Endometrial microvascular endothelial cells (primary cell): ENCODE data around the gene EVI5L. TPM values are rescaled to one million over a fixed set of nuclear protein-coding genes. Genes with fewer than 3 reads are reported as not detected.
"Not testable (repeated sequence)": the region's sequence is repeated elsewhere in the genome, so short reads cannot be mapped to it uniquely, and the experiment has no call there.

Experiments
- in situ Hi-C: cut with HindIII; loops from 2 replicates; pipeline ENCODE4 v1.10.0; 2017; ENCODE audit warnings: low sequenced_read_pairs, low pct_unique_long_range_greater_than_20kb; ENCODE audit errors: inconsistent ontology term
- total RNA-seq: library from RNA; depleted of rRNA; stranded (reverse); fragments of >200 nt; gene quantifications from one replicate; pipeline ENCODE4 v1.2.3, GENCODE V29; 2015; ENCODE audit errors: inconsistent ontology term

The EVI5L gene
- 23.2 TPM for total RNA-seq

DNA sequence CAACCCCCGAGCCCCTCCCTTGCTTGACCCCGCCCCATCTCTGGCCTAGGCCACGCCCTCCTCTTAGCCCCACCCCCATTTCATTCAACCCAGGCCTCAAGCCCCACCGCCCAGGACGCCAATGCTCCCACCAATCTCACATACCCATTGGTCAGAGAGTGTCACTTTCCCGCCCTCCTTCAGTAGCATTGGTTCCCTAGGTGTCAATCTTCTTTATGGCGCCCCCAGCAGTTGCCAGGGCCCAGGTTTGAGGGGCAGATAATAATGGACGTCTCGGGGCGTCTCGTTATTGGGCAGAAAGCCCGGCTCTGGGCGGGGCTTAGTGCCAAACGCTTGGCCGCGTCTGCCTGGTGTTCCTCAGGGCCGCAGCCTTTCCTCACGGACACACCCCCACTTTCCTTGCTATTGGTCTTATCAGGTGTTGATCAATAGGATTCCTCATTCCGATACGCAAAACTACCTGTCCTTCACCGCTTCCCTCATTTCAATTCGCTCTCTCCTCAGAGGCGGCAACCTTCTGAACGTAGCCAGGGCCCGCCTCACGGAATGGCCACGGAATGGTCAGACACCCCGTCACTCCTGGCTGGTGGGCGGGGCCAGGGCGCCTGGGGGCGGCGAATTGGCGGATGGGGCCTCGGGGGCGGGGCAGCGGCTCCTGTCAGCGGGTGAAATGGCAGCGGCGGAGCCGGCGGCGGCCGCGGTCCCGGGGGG is at the start of gene EVI5L:
EVI5L (plus strand) TSS at position 658 of the 711 bp plus-strand sequence. CDS start 16,325 bp downstream, outside the sequence.
- in situ Hi-C loops, result no loop called here

DNA sequence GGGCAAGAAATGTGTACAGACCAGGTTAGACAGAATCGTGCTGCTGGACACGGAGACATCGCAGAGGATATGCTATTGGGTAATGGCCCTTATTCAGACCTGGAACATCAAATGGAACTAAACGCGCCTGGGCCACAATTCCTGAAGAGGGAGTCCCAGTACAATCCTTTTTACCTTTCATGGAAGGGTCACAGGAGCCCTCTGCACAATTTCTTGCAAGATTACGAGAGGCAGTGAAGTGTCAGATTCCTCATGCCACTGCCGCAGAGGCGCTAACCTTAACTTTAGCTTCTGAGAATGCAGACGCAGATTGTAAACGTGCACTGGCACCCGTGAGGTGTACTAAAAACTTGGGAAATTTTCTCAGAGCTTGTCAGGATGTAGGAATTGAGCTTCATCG is 48.9 kb upstream of the EVI5L start:
- in situ Hi-C loops, result no loop called here

DNA sequence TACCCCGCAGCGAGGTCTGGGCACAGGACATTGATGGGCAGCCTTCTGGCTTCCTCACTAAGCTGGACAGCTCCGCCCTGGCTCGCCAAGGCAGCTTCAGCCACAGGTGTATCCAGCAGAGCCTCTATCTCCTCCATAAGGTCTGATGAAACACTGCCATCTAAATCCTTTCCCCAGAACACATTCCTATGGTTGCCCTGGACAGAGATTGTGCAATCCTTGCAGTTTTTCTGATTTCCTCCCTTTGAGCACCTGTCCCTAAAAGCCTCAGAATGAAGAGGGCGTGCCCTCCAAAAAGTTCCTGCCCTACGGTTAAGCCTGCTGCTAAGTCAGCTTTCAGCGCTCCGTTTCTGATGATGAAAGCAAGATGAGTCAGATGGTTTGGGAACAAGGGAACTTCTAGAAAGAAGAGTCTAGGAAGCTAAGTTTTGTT is 46.0 kb upstream of the EVI5L start:
- in situ Hi-C loops, result no loop called here

DNA sequence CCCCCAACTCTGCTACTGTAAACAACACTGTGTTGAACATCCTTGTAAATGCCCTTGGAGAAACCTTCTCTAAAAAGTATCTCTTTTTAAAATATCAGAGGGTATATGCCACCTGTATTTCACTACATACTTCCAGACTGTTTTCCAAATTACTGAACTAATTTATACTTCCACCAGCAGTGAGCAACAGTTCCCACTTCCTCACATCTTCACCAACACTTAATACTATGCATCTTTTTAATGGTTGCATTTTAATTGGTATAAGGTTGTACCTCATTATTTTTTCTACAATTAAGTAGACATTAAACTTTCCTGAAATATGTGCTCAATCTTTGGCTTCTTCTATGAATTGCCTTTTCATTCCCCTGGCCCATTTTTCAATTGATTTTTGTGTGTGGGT is 45.2 kb upstream of the EVI5L start:
- in situ Hi-C loops, result no loop called here

DNA sequence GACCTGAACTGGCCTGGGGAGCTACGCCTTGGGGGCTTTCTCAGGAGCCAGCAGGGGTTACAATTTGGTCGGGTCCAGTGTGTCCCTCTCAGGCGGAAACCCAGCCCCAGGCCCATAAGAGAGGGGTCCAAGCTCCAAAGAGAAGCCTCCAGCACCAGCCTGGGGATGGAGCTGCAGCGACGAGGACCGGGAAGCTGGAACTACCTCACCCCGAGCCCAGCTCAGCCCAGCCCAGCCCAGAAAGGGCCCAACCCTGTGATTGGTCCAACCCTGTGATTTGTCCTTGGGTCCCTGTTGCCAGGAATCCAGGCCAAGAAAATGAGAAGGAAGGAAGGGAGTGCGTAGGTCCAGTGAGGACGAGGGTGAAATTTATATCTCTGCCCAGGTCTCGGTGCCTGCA is 42.9 kb upstream of the EVI5L start:
- in situ Hi-C loops, result no loop called here

DNA sequence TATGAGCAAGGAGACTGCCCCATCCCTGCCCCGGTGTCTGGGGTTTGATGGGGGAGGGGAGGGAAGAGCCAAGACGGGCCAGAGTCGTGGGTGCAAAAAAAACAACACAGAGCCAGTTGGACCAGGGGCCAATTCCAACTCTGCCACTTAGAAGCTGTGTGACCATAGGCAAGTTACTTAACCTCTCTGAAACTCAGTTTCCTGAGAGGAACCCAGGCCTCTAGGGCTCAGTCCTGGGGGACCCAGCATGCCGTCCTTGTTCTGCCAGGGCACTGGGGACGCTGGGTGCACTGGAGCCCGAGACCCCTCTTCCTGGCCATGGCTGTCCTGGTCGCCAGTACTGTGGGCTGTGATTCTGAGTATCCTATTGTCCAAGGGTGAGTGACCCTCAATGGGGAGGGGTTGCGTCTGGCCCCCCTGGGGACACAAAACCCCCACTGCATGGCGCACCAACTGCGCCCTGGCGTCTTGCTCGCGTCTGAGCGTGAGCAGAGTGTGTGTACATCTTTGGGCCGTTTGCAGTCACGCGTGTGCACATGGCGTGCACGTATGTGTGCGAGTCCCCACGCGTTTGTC is 42.3 kb upstream of the EVI5L start:
- in situ Hi-C loops, result no loop called here

DNA sequence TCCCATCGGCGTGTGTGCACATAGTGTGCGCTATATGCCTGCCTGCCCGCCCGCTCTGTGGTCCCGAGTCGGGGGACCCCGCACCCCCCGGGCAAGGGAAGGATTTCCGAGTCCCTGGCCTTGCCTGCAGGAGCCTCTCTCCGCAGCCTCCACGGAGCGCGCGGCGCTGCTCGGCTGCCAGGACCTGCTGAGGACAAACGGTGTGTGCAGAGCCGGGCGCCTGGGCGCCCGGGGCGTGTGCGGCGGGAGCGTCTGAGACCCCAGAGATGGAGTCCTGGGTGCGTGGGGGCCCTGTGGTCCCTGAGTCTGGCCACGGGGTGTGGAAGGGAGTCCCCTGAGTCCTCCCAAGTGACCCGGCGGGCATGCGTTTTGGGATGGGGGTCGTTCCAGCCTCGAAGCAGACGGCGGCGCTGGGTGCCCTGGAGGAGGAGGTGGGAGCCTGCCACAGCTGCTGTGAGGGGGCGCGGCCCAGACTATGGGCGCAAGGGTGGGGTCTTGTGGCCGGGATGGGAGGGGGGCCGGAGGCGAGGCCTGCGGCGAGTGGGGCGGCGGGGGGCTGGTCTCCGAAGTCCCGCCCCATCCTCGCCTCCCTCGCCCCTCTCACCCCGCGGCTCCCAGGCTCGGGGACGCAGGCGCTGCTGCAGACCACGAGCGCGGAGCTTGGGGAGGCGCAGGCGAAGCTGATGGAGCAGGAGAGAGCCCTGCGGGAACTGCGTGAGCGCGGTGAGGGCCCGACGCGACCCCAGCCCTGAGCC is 41.7 kb upstream of the EVI5L start:
- in situ Hi-C loops, result no loop called here

DNA sequence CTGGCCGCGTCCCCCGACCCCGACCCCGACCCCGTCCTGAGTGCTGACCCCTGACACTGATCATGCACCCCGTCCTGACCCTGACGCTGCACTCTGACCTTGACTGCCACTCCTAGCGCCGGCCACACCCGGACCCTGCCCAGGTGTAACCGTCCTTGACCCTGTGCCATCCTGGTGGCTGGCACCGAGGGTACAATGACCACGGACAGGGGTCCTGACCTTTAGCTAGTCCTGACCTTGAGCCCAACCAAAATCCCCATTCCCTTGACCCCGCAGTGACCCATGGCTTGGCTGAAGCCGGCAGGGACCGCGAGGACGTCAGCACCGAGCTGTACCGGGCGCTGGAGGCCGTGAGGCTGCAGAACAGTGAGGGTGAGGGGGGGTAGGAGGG is 41.1 kb upstream of the EVI5L start:
- in situ Hi-C loops, result no loop called here

DNA sequence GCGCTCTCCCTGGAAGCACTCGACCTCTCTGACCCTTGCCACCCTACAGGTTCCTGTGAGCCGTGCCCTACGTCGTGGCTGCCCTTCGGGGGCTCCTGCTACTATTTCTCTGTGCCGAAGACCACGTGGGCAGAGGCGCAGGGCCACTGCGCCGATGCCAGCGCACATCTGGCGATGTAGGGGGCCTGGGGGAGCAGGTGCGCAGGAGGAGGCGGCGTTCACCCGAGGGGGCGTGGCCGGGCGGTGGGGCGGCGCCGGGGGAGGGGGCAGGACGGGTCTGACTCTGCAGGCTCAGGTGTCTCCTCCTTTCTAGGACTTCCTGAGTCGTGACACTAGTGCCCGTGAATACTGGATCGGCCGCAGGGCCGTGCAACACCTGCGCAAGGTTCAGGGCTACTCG is 40.6 kb upstream of the EVI5L start:
- in situ Hi-C loops, result no loop called here

DNA sequence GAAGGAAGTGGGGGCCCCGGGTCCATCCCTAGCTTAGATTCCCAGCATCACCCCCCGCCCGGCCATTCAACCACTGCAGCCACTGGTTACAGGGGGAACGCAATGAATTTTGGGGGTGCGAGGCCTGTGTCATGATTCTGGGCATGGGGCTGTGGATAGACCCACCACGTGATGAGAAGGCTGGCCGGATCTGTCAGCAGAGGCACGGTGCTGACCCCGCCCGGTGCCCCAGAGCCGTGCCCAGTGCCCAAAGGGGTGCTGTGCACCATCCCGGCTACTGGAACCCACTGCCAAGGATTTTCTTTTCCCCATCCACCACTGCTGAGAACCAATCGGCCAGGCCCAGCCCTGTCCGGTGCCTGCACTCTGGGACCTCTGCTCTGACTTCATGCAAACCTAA is 39.6 kb upstream of the EVI5L start:
- in situ Hi-C loops, result no loop called here

DNA sequence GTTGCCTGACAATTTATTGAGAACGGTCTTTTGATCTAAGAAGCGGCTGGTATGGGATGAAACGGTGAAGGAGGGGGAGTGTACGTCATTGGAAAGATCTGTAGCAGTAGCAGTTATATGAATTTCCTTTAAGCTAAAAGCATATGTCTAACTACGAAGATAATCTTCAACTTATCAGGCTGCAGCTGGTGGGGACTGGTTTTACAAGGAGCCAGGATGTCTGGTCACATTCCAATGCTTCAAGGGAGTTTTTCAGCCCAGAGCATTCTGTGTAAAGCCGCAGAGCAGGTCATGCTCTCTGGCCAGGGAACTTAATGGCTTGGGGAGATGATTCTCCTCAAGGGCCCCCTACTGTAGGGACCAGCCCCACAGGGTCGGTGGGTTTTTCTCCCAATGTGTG is 37.7 kb upstream of the EVI5L start:
- in situ Hi-C loops, result no loop called here

DNA sequence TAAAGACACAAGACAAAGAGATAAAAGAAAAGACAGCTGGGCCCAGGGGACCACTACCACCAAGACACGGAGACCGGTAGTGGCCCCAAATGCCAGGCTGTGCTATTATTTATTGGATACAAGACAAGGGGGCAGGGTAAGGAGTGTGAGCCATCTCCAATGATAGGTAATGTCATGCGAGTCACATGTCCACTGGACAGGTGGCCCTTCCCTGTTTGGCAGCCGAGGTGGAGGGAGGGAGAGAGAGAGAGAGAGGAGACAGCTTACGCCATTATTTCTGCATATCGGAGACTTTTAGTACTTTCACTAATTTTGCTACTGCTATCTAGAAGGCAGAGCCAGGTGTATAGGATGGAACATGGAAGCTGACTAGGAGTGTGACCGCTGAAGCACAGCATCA is 37.3 kb upstream of the EVI5L start:
- in situ Hi-C loops, result not testable (repeated sequence)

DNA sequence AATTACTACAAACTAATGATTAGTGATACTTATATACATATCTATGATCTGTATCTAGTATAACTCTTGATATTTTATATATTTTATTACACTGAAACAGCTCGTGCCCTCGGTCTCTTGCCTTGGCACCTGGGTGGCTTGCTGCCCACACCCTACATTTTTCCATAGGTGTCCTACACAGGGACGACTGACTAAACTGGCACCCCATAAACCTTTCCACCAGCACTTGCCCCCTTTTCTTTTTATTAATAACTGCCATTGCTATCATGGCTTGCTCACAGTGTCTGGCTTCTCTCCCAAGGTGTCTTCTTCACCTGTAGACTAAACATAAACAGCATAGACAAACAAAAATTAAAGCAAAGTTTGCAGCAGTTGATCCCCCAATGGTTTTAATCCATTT is 36.5 kb upstream of the EVI5L start:
- in situ Hi-C loops, result no loop called here

DNA sequence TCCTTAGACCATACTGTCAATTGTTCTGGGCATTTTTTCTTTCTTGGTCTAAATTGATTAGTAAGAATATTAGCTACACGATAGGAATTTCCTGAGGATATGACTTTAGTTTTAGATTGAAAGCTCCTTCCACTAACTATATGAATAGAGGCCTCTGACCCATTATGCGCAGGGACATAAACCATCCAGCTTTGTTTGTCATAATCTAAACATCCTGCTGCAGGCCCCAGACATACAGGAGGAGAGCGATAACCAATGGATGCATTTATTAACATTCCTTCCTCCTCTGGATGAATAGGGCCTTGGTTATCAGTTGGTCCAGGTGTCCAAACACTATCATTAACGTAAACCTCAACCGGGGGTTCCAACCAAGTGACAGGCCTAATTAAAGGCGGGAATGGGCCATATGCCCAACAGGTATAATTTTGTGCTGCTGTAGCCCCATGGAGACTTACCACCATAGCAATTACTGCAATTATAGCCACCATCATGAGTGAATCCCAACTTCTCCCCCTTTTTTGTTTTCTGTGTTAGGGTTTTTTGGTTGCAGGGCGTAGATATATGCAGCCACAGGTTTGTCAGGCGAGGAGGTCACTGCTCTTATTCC is 34.4 kb upstream of the EVI5L start:
- in situ Hi-C loops, result no loop called here

DNA sequence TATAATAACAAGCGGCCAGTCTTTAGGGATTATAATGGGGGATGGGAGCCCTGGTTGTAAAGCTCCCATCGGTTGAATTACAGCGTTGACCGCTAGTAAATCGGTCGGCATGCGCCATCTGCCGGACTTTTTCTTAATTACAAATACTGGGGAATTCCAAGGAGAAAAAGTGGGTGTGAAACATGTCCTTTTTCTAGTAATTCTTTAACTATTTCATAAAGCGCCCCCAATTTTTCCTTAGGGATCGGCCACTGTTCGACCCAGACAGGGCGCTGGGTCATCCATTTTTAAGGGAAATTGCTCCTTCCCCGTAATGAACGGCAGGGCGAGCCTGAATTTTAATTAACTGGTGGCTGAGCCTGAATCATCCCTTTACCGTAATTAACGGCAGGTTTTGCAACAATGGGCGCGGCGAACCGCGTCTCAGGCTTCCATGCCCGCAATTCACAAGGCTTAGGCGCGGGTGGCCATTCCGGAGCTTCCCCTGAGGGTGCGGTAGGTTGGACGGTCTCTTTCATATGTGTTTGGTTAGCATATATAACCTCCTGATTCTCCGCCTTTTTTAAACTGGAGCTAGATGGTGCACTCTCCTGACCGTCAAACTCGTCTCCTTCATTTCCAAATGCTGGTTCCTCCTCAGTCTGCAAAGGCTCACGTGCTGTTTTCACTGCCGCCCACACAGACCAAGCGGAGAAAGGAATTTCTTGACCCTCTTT is 30.2 kb upstream of the EVI5L start:
- in situ Hi-C loops, result no loop called here

DNA sequence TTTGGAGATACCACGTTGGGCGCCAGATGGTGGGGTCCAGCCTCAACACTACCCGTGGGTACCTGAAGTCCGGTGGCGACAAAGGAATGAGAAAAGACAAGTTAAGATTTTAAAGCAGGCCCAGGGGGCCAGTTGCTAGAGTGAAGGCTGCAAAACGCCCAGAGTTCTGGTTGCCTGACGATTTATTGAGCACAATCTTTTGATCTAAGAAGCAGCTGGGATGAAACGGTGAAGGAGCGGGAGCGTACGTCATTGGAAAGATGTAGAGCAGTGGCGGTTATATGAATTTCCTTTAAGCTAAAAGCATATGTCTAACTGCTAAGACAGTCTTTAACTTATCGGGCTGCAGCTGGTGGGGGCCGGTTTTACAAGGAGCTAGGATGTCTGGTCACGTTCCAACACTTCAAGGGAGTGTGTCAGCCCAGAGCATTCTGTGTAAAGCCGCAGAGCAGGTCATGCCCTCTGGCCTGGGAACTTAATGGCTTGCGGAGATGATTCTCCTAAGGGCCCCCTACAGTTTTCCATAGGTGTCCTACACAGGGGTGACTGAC is 28.9 kb upstream of the EVI5L start:
- in situ Hi-C loops, result no loop called here

DNA sequence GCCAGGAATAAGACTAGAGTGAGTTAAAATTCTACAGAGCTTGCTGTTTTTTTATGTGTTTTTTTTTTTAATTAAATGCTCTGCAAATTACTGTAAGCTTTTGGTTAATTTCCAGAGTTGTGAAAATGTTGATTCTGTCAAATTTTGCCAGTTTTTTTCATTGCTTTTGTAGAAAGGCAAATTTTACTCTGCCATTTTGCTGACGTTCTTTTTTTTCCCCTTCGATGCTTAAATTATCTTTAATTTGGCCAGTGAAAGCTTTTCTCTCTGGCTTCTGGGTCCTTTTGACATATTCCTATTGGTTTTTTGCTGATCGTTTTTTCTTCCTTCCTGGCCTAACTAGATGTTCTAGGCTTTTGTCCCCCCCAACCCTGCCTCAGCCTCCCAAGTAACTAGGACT is 23.8 kb upstream of the EVI5L start:
- in situ Hi-C loops, result no loop called here

DNA sequence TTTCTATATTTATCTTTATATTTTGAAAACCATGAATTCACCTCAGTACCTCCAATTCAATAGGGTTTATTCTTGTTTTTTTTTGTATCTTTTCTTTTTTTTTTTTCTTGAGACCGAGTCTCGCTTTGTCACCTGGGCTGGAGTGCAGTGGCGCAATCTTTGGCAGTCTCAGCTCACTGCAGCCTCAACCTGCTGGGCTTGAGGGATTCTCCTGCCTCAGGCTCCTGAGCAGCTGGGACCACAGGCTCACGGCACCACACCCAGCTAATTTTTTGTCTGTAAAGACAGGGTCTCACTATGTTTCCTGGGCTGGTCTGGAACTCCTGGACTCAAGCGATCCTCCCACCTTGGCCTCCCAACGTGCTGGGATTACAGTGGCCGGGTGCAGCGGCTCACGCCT is 23.1 kb upstream of the EVI5L start:
- in situ Hi-C loops, result no loop called here

DNA sequence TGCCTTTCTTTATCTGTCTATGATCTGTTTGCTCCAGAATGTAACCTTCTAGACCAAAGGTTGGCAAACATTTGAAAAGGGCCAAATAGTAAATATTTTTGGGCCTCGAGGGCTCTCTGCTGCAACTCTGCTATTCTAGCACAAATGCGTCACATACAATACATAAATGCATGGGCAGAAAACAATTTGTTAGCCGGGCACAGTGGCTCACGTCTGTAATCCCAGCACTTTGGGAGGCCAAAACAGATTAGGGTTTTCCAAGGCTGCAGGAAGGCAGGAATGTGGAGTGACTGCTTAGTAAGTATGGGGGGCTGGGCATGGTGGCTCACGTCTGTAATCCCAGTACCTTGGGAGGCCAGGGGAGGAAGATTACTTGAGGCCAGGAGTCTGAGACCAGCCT is 21.9 kb upstream of the EVI5L start:
- in situ Hi-C loops, result no loop called here
